Endometrial microvascular endothelial cells (primary cell): ENCODE data around the gene TRIO. TPM values are rescaled to one million over a fixed set of nuclear protein-coding genes. Genes with fewer than 3 reads are reported as not detected.

ENCODE experiments used
- in situ Hi-C: cut with HindIII; loops from 2 replicates; pipeline ENCODE4 v1.10.0; 2017; ENCODE audit warnings: low sequenced_read_pairs, low pct_unique_long_range_greater_than_20kb; ENCODE audit errors: inconsistent ontology term
- total RNA-seq: library from RNA; depleted of rRNA; stranded (reverse); fragments of >200 nt; gene quantifications from one replicate; pipeline ENCODE4 v1.2.3, GENCODE V29; 2015; ENCODE audit errors: inconsistent ontology term

TRIO gene
- total RNA-seq, 1 donor from 2014 or later, result 97.2 TPM

- in situ Hi-C loops, result no loop called here
Measured at GRCh38 chr5:14143546-14143840, 351 bp downstream of the TRIO start.

GRCh38 chr5:14143841-14144585 lies 871 bp downstream of the TRIO start:
- in situ Hi-C loops, result no loop called here

DNA sequence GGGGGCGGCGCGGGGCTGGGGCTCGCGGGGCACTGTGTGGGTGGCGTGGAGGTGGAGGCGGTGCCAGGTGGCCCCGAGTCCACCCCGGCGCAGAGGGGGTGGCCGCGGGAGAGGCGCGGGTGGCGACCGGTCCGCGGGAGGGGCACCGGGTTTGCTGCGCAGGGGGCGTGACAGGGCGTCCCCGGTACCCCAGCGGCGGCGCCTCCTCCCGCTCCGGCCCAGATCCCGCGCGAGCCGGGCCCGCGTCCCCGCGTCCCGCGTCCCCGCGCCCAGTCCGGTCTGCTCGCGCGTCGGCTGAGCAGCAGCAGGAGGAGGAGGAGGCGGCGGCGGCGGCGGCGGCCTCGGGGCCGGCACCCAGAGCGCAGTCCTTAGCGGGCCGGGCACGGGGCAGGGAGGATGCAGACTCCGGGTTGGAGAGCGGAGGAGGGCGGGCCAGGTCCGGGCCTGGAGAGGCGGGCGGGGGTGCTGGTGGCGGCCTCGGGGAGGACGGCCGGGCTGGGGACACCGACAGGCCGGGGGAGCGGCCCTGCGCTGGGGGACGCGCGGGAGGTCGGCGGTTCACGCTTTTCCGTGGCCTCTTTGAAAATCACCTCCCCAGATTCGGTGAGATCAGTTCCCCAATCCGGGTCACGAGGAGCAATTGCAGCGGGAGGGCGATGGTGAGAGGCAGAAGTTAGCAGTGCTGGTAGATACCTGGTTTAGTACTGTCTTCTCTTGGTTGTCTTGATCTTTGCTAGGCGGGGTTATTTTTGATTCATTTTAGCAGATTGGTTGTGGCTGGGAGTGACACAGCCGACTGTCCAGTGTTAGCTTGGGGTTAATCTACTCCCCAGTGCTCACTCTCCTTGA lies 1.7 kb downstream of the TRIO start:
- in situ Hi-C loops, result no loop called here

DNA sequence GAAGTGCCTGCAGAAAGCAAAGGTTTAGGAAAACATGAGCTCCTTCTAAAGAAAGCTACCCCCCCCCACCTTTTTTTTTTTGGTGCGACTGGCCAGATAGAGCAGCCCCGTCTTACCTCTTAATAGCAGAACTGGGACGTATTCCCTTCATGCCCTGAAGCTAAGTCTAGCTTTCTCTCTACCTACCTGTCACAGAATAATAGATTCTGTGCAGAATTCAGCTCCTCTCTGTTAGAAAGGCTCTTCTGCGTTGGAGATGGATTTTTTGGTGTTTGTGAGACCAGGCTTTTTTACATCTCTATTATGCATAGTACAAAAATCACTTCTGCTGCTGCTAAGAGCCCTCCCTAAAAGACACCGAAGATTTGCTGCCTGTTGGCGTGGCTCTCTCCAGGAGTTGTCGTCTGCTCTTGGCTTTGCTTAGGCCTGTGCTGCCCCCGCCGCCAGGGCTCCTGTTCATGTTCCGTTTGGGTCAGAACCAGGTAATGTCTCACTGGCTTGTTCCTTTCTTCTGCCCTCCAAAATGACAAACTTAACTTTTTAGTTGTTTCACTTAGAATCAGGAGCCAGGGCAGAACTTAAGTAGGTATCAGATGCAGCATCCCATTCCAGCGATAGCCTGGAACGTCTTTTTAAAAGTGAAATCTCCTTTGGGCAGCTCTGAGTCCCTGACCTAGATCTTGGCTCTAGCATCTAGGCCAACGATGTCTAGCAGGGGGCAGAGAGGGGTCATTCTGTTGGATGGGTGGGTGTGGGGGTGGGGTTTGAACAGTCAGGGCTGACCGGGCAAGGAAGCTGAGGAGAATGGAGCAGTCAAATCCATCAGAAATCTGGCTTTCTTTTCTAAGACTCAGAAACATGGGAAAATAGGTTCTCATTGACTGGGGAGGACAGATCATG lies 2.5 kb downstream of the TRIO start:
- in situ Hi-C loops, result no loop called here

GRCh38 chr5:14146725-14147124 lies 3.6 kb downstream of the TRIO start:
- in situ Hi-C loops, result no loop called here

GRCh38 chr5:14147210-14147609 lies 4.1 kb downstream of the TRIO start:
- in situ Hi-C loops, result no loop called here

DNA sequence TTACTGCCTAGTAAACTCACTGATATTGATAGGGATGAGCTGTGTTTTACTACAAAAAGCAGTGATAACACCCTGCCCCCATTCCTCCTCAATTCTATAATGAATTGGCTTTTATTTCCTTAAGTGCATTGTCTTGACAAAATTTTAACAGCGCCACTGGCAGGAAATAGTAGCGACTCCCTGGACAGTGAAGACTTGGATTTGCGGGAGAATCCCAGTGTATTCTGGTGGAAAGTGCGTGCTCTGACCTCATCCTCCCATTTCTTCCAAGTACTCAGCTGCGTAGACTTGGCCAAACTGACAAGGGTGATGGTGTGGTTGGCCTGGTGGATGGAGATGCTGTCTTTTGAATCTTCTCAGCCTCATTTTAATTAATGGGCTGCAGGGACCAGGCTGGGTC lies 5.3 kb downstream of the TRIO start:
- in situ Hi-C loops, result no loop called here

- in situ Hi-C loops, result no loop called here
Measured at GRCh38 chr5:14148890-14149671, 5.9 kb downstream of the TRIO start.

GRCh38 chr5:14149672-14150274 lies 6.6 kb downstream of the TRIO start:
- in situ Hi-C loops, result no loop called here

GRCh38 chr5:14151416-14151815 lies 8.3 kb downstream of the TRIO start:
- in situ Hi-C loops, result no loop called here

- in situ Hi-C loops, result no loop called here
Measured at GRCh38 chr5:14153071-14153864, 10.1 kb downstream of the TRIO start.

- in situ Hi-C loops, result no loop called here
Measured at GRCh38 chr5:14153932-14154731, 11.0 kb downstream of the TRIO start.

GRCh38 chr5:14155075-14155474 lies 11.9 kb downstream of the TRIO start:
- in situ Hi-C loops, result no loop called here

DNA sequence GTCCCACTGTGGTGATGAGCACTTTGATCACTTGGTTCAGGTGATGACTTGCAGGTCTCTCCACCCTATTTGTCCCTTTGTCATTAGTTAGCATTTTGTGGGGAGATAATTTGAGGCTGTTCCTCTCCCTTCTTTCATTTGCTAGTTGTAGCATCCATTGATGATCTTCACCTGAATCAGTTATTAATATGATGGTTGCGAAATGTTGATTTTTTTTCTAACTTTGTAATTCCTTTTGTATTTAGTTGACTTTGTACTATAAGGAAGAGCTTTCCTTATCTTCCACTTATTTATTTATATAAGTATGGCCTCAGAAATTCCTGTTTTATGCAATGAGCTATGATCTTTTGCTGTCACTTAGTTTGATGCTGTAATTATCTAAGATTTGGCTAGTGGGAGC lies 12.6 kb downstream of the TRIO start:
- in situ Hi-C loops, result no loop called here

GRCh38 chr5:14156290-14156649 lies 13.1 kb downstream of the TRIO start:
- in situ Hi-C loops, result no loop called here

GRCh38 chr5:14156650-14157492 lies 13.7 kb downstream of the TRIO start:
- in situ Hi-C loops, result no loop called here
